ENCODE data around the gene KCTD14. TPM values are rescaled to one million over a fixed set of nuclear protein-coding genes. Genes with fewer than 3 reads are reported as not detected.

KCTD14 gene
- total and polyA plus RNA-seq, 9 of the 15 experiments (the other 6 are each of a cell fraction or from before 2014, with no cell fraction given) = 0.04 to 0.30 (median 0.11) TPM; not detected in 2

DNA sequence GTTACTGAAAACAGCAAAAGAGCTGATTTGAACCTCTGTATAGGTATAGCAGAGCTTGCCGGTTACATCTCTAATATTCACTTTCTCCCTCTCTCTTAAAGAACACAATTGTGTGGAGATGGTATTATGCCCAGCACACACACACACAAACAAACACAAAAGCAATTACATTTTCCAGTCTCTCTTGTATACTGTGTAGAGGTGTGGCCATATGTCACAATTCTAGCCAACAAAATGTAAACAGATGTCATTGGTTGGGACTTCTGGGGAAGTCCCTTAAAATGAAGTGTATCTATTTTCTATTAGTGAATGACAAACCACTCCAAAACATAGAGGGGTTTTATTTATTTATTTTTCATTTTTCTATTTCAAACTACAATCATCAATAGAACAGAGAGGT lies 12.8 kb downstream of the KCTD14 start:
- TF ChIP-seq ZBTB8A (IDR thresholded peaks at IDR 0.05; ENCODE audit: partially characterized antibody) = no peak
- TF ChIP-seq ZBTB11 (CRISPR knock-in tag; IDR thresholded peaks at IDR 0.05) = no peak
- TF ChIP-seq TCF7L2 (IDR thresholded peaks at IDR 0.05; ENCODE audit: low read depth, low read length) = no peak
- Histone ChIP-seq H4K20me1 (replicated peaks; ENCODE audit: control insufficient read depth, insufficient read depth, low read length) (no peaks in the 10 kb centered on the region), H3K79me2 (ENCODE audit: control insufficient read depth, insufficient read depth, low read length) (peaks cover 2% of the 10 kb centered on the region; the same call in 2 of the 3 replicates), H3K4me1 (replicated peaks in 1 of 2; ENCODE audit: control insufficient read depth in 2 of 2, insufficient read depth in 2 of 2, low read length in 2 of 2) (peaks cover 0 to 6% of the 10 kb centered on the region in 2 experiments; a peak in 2 of 5 replicates), H3K9ac (ENCODE audit: insufficient read depth in 1 of 2, low read depth in 2 of 2, low read length in 2 of 2) (no peak overlapping the region), H3K36me3 (ENCODE audit: control insufficient read depth, insufficient read depth, low read length) (no peaks in the 10 kb centered on the region), H3K4me3 (no peak overlapping the region), H3K27ac (ENCODE audit: extremely low read depth, low read depth, low read length) (no peak overlapping the region), H3K4me2 (ENCODE audit: insufficient read depth, low read length) (no peak overlapping the region), H2AFZ (ENCODE audit: low read depth, low read length) (no peak overlapping the region), H3K9me1 (ENCODE audit: control insufficient read depth, insufficient read depth, low read length) (no peaks in the 10 kb centered on the region), H3K27me3 (ENCODE audit: control insufficient read depth in 2 of 2, insufficient read depth in 2 of 2, low read length in 2 of 2) (no peaks in the 10 kb centered on the region), H3K9me3 (replicated peaks; ENCODE audit: control insufficient read depth, insufficient read depth, low read depth, low read length) (no peaks in the 10 kb centered on the region)
- FAIRE-seq (no peak), ATAC-seq (no peak), DNase-seq (ENCODE audit: extremely low read depth in 1 of 4, low spot score in 3 of 4) (no peak)
- in situ Hi-C loops (cut with MboI) = no loop called here
- ChIA-PET POLR2A (interaction anchor here (0.6 kb wide), 1 partner anchor 48 kb away, joined by 3 read pairs; no protein-coding TSS in a partner anchor), CTCF (ENCODE audit: low intra/inter-chr PET ratio) (no interaction called here)
- BruUV-seq (replicated peaks) = no TSS peak
- WGBS (ENCODE audit: insufficient coverage, low coverage, missing lambda C conversion rate) = 22% methylated on average over 1 of the region's 1 CpG
- intact Hi-C loops (cut with micrococcal nuclease) = loop anchor here (10.0 kb wide), 1 partner anchor 554 kb away; no protein-coding TSS in a partner anchor
